CD14-positive monocyte (primary cell): Measurements from ENCODE around the gene TIAM2. TPM values are rescaled to one million over a fixed set of nuclear protein-coding genes. Genes with fewer than 3 reads are reported as not detected.
A peak's percentile ranks its signal among the peaks of the same experiment; 100 is the strongest.

ENCODE experiments used
- DNase-seq, 3 donors: peaks; one replicate each; pipeline ENCODE4 v3.0.0-alpha.2; 2011 to 2022
- H2AFZ ChIP-seq: 2 replicates; pipeline ENCODE4 v1.6.0; 2012; ENCODE audit warnings: mild to moderate bottlenecking, low read depth, low read length, inconsistent platforms; ENCODE audit not compliant: insufficient read depth, poor library complexity, severe bottlenecking
- H3K27ac ChIP-seq, 2 donors: 1 replicate in 1 of 2; 2 replicates in 1 of 2; pipeline ENCODE4 v1.5.1; 2012 to 2013; ENCODE audit warnings: low read length in 2 of 2, control low read depth in 1 of 2, inconsistent platforms in 1 of 2, low read depth in 1 of 2, mild to moderate bottlenecking in 1 of 2
- H3K27me3 ChIP-seq, 2 donors: one replicate each; pipeline versions ENCODE4 v1.6.0 to v1.6.1; 2011 to 2013; ENCODE audit warnings: low read length in 2 of 2; ENCODE audit not compliant: control insufficient read depth in 2 of 2, insufficient read depth in 2 of 2
- H3K36me3 ChIP-seq, 2 donors: replicated peaks in 1 of 2; 1 replicate in 1 of 2; 2 replicates in 1 of 2; pipeline versions ENCODE4 v1.5.1 to v1.6.1; 2012 to 2013; ENCODE audit warnings: low read length in 2 of 2, control low read depth in 1 of 2, inconsistent platforms in 1 of 2, mild to moderate bottlenecking in 1 of 2; ENCODE audit not compliant: insufficient read depth in 2 of 2, control insufficient read depth in 1 of 2
- H3K4me1 ChIP-seq, 2 donors: 1 replicate in 1 of 2; 2 replicates in 1 of 2; pipeline versions ENCODE4 v1.5.1 to v1.6.1; 2012 to 2013; ENCODE audit warnings: low read length in 2 of 2, control low read depth in 1 of 2, inconsistent platforms in 1 of 2, mild to moderate bottlenecking in 1 of 2, moderate library complexity in 1 of 2; ENCODE audit not compliant: insufficient read depth in 2 of 2, control insufficient read depth in 1 of 2
- H3K4me2 ChIP-seq: replicated peaks from 2 replicates; pipeline ENCODE3; 2012; ENCODE audit warnings: low read length, moderate library complexity, mild to moderate bottlenecking; ENCODE audit not compliant: poor library complexity, severe bottlenecking; ENCODE audit errors: extremely low read depth
- H3K4me3 ChIP-seq, 3 experiments: fragments of 200-600 bp in 1 of 3; sonication (generic) in 1 of 3; replicated peaks in 1 of 3; 1 replicate in 2 of 3; 2 replicates in 1 of 3; pipeline ENCODE4 v1.5.1; 2011 to 2013; ENCODE audit warnings: low read length in 3 of 3, mild to moderate bottlenecking in 3 of 3, control low read depth in 2 of 3, low read depth in 2 of 3, inconsistent platforms in 1 of 3, moderate library complexity in 1 of 3
- H3K79me2 ChIP-seq: 2 replicates; pipeline ENCODE4 v1.6.0; 2012; ENCODE audit warnings: mild to moderate bottlenecking, control low read depth, inconsistent platforms, low read length, moderate library complexity; ENCODE audit not compliant: insufficient read depth
- H3K9ac ChIP-seq: 2 replicates; pipeline ENCODE4 v1.6.0; 2017; ENCODE audit warnings: low read length, mild to moderate bottlenecking; ENCODE audit not compliant: insufficient read depth, poor library complexity, severe bottlenecking
- H3K9me3 ChIP-seq, 2 donors: replicated peaks in 1 of 2; 1 replicate in 1 of 2; 2 replicates in 1 of 2; pipeline versions ENCODE4 v1.5.1 to v1.6.1; 2012 to 2013; ENCODE audit warnings: low read length in 2 of 2, control low read depth in 1 of 2; ENCODE audit not compliant: control insufficient read depth in 1 of 2, insufficient read depth in 1 of 2
- H4K20me1 ChIP-seq: 2 replicates; pipeline ENCODE4 v1.6.0; 2012; ENCODE audit warnings: mild to moderate bottlenecking, low read length, control low read depth, moderate library complexity; ENCODE audit not compliant: insufficient read depth
- H3K27ac Mint-ChIP-seq, 7 donors: one replicate each; pipeline ENCODE4 v1.8.0; 2020; ENCODE audit warnings: mild to moderate bottlenecking in 7 of 7, mixed read lengths in 7 of 7, moderate library complexity in 6 of 7, inconsistent platforms in 2 of 7
- H3K27me3 Mint-ChIP-seq, 3 donors: one replicate each; pipeline ENCODE4 v1.8.0; 2021 to 2022; ENCODE audit warnings: low read depth in 3 of 3, mild to moderate bottlenecking in 3 of 3, mixed read lengths in 3 of 3, moderate library complexity in 3 of 3, inconsistent platforms in 1 of 3
- H3K36me3 Mint-ChIP-seq, 2 donors: one replicate each; pipeline ENCODE4 v1.8.0; 2020; ENCODE audit warnings: mixed read lengths in 2 of 2, inconsistent platforms in 1 of 2, mild to moderate bottlenecking in 1 of 2
- H3K4me1 Mint-ChIP-seq: one replicate; pipeline ENCODE4 v1.8.0; 2020; ENCODE audit warnings: mild to moderate bottlenecking, mixed read lengths
- H3K4me3 Mint-ChIP-seq, 2 donors: one replicate each; pipeline ENCODE4 v1.8.0; 2020; ENCODE audit warnings: mild to moderate bottlenecking in 2 of 2, mixed read lengths in 2 of 2, moderate library complexity in 1 of 2
- H3K9me3 Mint-ChIP-seq, 7 donors: one replicate each; pipeline ENCODE4 v1.8.0; 2020 to 2022; ENCODE audit warnings: mixed read lengths in 7 of 7, mild to moderate bottlenecking in 6 of 7, moderate library complexity in 6 of 7, inconsistent platforms in 2 of 7
- CTCF ChIP-seq: fragments of 200-600 bp; IDR thresholded peaks from one replicate; pipeline ENCODE4 v1.8.0; 2022; ENCODE audit warnings: antibody characterized with exemption, mild to moderate bottlenecking
- WGBS: methylation state at CpG from one replicate; pipeline ENCODE4 v1.1.5; 2013; ENCODE audit warnings: missing lambda C conversion rate; ENCODE audit not compliant: insufficient coverage; 5-methylcytosine and 5-hydroxymethylcytosine counted together
- intact Hi-C, 2 donors: fragments of 100-400 bp; cut with micrococcal nuclease; formaldehyde crosslinking; loops; one replicate each; pipeline versions ENCODE4 v1.15.0 to v1.15.1; 2023
- polyA plus RNA-seq, 3 donors: library from polyadenylated mRNA; depleted of rRNA in 1 of 3; unstranded in 2 of 3; stranded (reverse) in 1 of 3; fragments of 300-500 nt in 2 of 3; fragments of >200 nt in 1 of 3; fragmentation: Illumina TruSeq in 2 of 3; gene quantifications; 1 replicate in 2 of 3; 2 replicates in 1 of 3; pipeline ENCODE4 v1.2.3, GENCODE V29; 2012 to 2021

The TIAM2 gene
- polyA plus RNA-seq, 3 donors = 0.25 to 4.2 (median 0.67) TPM

DNA sequence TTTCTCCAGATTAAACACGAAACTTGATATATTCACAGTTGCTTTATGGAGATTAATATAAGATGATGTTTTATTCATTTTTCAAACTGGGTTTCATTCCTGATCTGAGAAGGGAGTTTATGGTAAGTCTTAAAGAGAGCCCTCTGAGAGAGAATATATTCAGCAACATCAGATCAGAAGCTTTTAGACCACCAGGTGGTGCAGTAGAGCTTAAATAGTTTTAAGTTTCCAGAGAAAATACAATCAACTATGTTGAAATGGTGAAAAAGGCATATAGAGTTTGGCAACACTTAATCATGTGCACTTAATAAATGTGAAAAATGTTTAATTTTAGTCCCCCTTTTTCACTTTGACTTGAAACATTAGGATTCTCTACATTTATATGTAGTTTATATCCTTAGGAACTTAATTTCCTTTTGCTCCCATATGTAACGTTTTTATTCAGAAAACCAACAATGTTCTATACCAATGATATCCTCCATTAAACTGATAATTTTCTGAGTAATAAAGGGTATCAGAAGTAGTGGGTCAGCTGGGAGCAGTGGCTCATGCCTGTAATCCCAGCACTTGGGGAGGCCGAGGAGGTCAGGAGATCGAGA lies 182.3 kb downstream of the TIAM2 start:
- WGBS = no CpG with 5 or more reads among the region's 4 CpGs
- no peak overlapping the region for H3K4me3 Mint-ChIP-seq
- no peaks in the 10 kb centered on the region for H3K36me3 Mint-ChIP-seq
- no peaks in the 10 kb centered on the region for H3K9me3 Mint-ChIP-seq
- peaks cover 3% of the 10 kb centered on the region for H3K4me1 Mint-ChIP-seq
- H2AFZ ChIP-seq = no peak overlapping the region
- no peaks in the 10 kb centered on the region for H4K20me1 ChIP-seq
- H3K27ac Mint-ChIP-seq = peak overlapping the region in 1 of 7 donors; percentile 41
- H3K4me1 ChIP-seq = no peaks in the 10 kb centered on the region
- H3K4me3 ChIP-seq = no peak overlapping the region
- H3K79me2 ChIP-seq = no peaks in the 10 kb centered on the region
- H3K9ac ChIP-seq = no peak overlapping the region
- peak; percentile 42 to 73 (median 55) for DNase-seq
- no peaks in the 10 kb centered on the region for H3K36me3 ChIP-seq
- no peaks in the 10 kb centered on the region for H3K27me3 Mint-ChIP-seq
- H3K27me3 ChIP-seq = no peaks in the 10 kb centered on the region
- intact Hi-C loops = loop anchor here (5.0 to 10.0 kb wide), 2 partner anchors 70 to 253 kb away; no protein-coding TSS in a partner anchor
- no peaks in the 10 kb centered on the region for H3K9me3 ChIP-seq
- H3K4me2 ChIP-seq = no peak overlapping the region
- H3K27ac ChIP-seq = no peak overlapping the region
- peak; percentile 73 for TF ChIP-seq CTCF

GRCh38 chr6:155181498-155181897 lies 186.4 kb downstream of the TIAM2 start:
- Mint-ChIP-seq H3K4me3 (no peak overlapping the region), H3K36me3 (no peaks in the 10 kb centered on the region), H3K27ac (no peak overlapping the region), H3K27me3 (no peaks in the 10 kb centered on the region), H3K4me1 (peaks cover 6% of the 10 kb centered on the region), H3K9me3 (no peaks in the 10 kb centered on the region)
- no peak overlapping the region for H2AFZ ChIP-seq
- H3K79me2 ChIP-seq = no peaks in the 10 kb centered on the region
- H3K4me1 ChIP-seq = peaks cover 0 to 5% of the 10 kb centered on the region in 2 donors
- H3K9ac ChIP-seq = no peak overlapping the region
- no peak overlapping the region for H3K27ac ChIP-seq
- no peaks in the 10 kb centered on the region for H3K36me3 ChIP-seq
- intact Hi-C loops = no loop called here
- no peaks in the 10 kb centered on the region for H3K9me3 ChIP-seq
- no peaks in the 10 kb centered on the region for H3K27me3 ChIP-seq
- H3K4me3 ChIP-seq = no peak overlapping the region
- 91% methylated on average over 1 of the region's 3 CpGs for WGBS
- H3K4me2 ChIP-seq = no peak overlapping the region
- no peak for TF ChIP-seq CTCF
- DNase-seq = no peak
- H4K20me1 ChIP-seq = no peaks in the 10 kb centered on the region
